HCT116 (cell line): Measurements from ENCODE around the gene LRP11. TPM values are rescaled to one million over a fixed set of nuclear protein-coding genes. Genes with fewer than 3 reads are reported as not detected.

Experiments used
- ATAC-seq: fragments of 200-7000 bp; cut with Tn5 transposase; 2 replicates; pipeline ENCODE4 v1.9.1; 2020; ENCODE audit warnings: mild to moderate bottlenecking, moderate library complexity
- BruUV-seq: library from RNA; stranded (reverse); fragments of 400-500 nt; replicated peaks from 2 replicates; lab custom pipeline; 2021; lab: Mats Ljungman, UMichigan
- CTCF ChIA-PET: fragments of 300-600 bp; sonication (Branson Sonifier 250); formaldehyde crosslinking; loops from one replicate; lab custom pipeline; 2021; ENCODE audit warnings: antibody characterized with exemption; lab: Charles Lee
- POLR2A ChIA-PET: fragments of 300-600, 350-600 bp; sonication (Branson Sonifier 250); formaldehyde crosslinking; loops from one replicate; lab custom pipeline; 2021; ENCODE audit warnings: antibody characterized with exemption; lab: Charles Lee
- RAD21 ChIA-PET, 2 experiments: fragments of 300-600 bp; sonication (Branson Sonifier 250); formaldehyde crosslinking; loops; one replicate each; lab custom pipeline; 2023; ENCODE audit warnings: low total read pairs in 2 of 2; ENCODE audit not compliant: uncharacterized antibody in 2 of 2, unreplicated experiment in 2 of 2, low non-redundant PET in 1 of 2; lab: Charles Lee
- DNase-seq: peaks from one replicate; pipeline ENCODE4 v3.0.0-alpha.2; 2010; ENCODE audit warnings: low read depth, low spot score
- H2AFZ ChIP-seq: fragments of 200-600 bp; shearing (Covaris generic), sonication (generic); 2 replicates; pipeline ENCODE4 v1.6.1; 2017; ENCODE audit warnings: low read depth, mixed run types, mixed read lengths, antibody characterized with exemption, low read length; ENCODE audit not compliant: poor library complexity, severe bottlenecking
- H3K27ac ChIP-seq: 2 replicates; pipeline ENCODE4 v1.5.1; 2012; ENCODE audit warnings: low read depth, low read length
- H3K27me3 ChIP-seq: fragments of 200-600 bp; sonication (generic); 2 replicates; pipeline ENCODE4 v1.6.1; 2016; ENCODE audit warnings: mixed run types, low read length, mixed read lengths; ENCODE audit not compliant: insufficient read depth
- H3K36me3 ChIP-seq, 2 experiments: fragments of 200-500 bp in 1 of 2; fragments of 200-600 bp in 1 of 2; sonication (Bioruptor generic) in 1 of 2; sonication (generic) in 1 of 2; 2 replicates each; pipeline versions ENCODE4 v1.5.1 to v1.6.1; 2014 to 2016; ENCODE audit warnings: low read length in 2 of 2, inconsistent platforms in 1 of 2, mixed read lengths in 1 of 2, mixed run types in 1 of 2; ENCODE audit not compliant: insufficient read depth in 2 of 2, control insufficient read depth in 1 of 2
- H3K4me1 ChIP-seq, 2 experiments: fragments of 200-600 bp in 1 of 2; sonication (generic) in 1 of 2; 2 replicates each; pipeline versions ENCODE4 v1.5.1 to v1.6.1; 2012 to 2017; ENCODE audit warnings: low read length in 2 of 2, inconsistent platforms in 1 of 2, mild to moderate bottlenecking in 1 of 2, mixed read lengths in 1 of 2, mixed run types in 1 of 2, moderate library complexity in 1 of 2; ENCODE audit not compliant: insufficient read depth in 2 of 2, control insufficient read depth in 1 of 2
- H3K4me2 ChIP-seq: fragments of 200-600 bp; sonication (generic); 2 replicates; pipeline ENCODE4 v1.6.1; 2017; ENCODE audit warnings: mixed run types, low read length, mixed read lengths
- H3K4me3 ChIP-seq, 2 experiments: fragments of 200-600 bp in 1 of 2; sonication (generic) in 1 of 2; replicated peaks in 1 of 2; 2 replicates each; pipeline ENCODE4 v1.5.1; 2011 to 2016; ENCODE audit warnings: low read length in 2 of 2, control low read depth in 1 of 2, low read depth in 1 of 2, mild to moderate bottlenecking in 1 of 2, mixed read lengths in 1 of 2, mixed run types in 1 of 2
- H3K79me2 ChIP-seq: fragments of 200-600 bp; sonication (generic); 2 replicates; pipeline ENCODE4 v1.6.1; 2017; ENCODE audit warnings: mild to moderate bottlenecking, mixed run types, low read length, moderate library complexity, mixed read lengths; ENCODE audit not compliant: insufficient read depth
- H3K9ac ChIP-seq: fragments of 200-600 bp; sonication (generic); 2 replicates; pipeline ENCODE4 v1.6.1; 2016; ENCODE audit warnings: low read length, mixed read lengths
- H3K9me2 ChIP-seq: fragments of 200-600 bp; sonication (generic), shearing (Covaris generic); 2 replicates; pipeline ENCODE4 v1.6.1; 2017; ENCODE audit warnings: mixed run types, mild to moderate bottlenecking, moderate library complexity; ENCODE audit not compliant: insufficient read depth
- H3K9me3 ChIP-seq, 2 experiments: fragments of 200-500 bp in 1 of 2; fragments of 200-600 bp in 1 of 2; sonication (Bioruptor generic) in 1 of 2; sonication (generic) in 1 of 2; 2 replicates each; pipeline ENCODE4 v1.6.1; 2014 to 2017; ENCODE audit warnings: low read length in 2 of 2, mixed read lengths in 2 of 2, inconsistent platforms in 1 of 2, low read depth in 1 of 2, mild to moderate bottlenecking in 1 of 2, mixed run types in 1 of 2, moderate library complexity in 1 of 2; ENCODE audit not compliant: control insufficient read depth in 1 of 2, insufficient read depth in 1 of 2
- H4K20me1 ChIP-seq: fragments of 200-600 bp; sonication (generic), shearing (Covaris generic); 2 replicates; pipeline ENCODE4 v1.6.1; 2017; ENCODE audit warnings: mixed run types, mild to moderate bottlenecking, moderate library complexity; ENCODE audit not compliant: insufficient read depth
- ATF3 ChIP-seq: IDR thresholded peaks from 2 replicates; pipeline ENCODE4 v1.6.1; 2012
- CTCF ChIP-seq, 3 experiments: fragments of 200-600 bp in 1 of 3; sonication (generic) in 1 of 3; IDR thresholded peaks in 2 of 3; conservative IDR thresholded peaks in 1 of 3; 2 replicates each; pipeline ENCODE4 v1.5.1; 2012 to 2017; ENCODE audit warnings: low read depth in 2 of 3, low read length in 2 of 3, antibody characterized with exemption in 1 of 3, borderline replicate concordance in 1 of 3, control low read depth in 1 of 3, mild to moderate bottlenecking in 1 of 3, mixed read lengths in 1 of 3, mixed run types in 1 of 3, moderate library complexity in 1 of 3; ENCODE audit not compliant: insufficient read depth in 1 of 3
- EGR1 ChIP-seq: IDR thresholded peaks from 2 replicates; pipeline ENCODE4 v1.6.1; 2012; ENCODE audit warnings: low read depth
- EZH2 ChIP-seq: fragments of 200-600 bp; sonication (generic); IDR thresholded peaks from 2 replicates; pipeline ENCODE4 v1.6.1; 2017; ENCODE audit warnings: antibody characterized with exemption, mixed run types
- EZH2phosphoT487 ChIP-seq: fragments of 200-600 bp; IDR thresholded peaks from 2 replicates; pipeline ENCODE4 v1.6.1; 2018; ENCODE audit warnings: antibody characterized with exemption, borderline replicate concordance
- JUND ChIP-seq: IDR thresholded peaks from 2 replicates; pipeline ENCODE4 v1.6.1; 2012
- MAX ChIP-seq: IDR thresholded peaks from 2 replicates; pipeline ENCODE4 v1.6.1; 2012
- RAD21 ChIP-seq: IDR thresholded peaks from 2 replicates; pipeline ENCODE4 v1.6.1; 2012; ENCODE audit warnings: low read depth, mild to moderate bottlenecking
- REST ChIP-seq: IDR thresholded peaks from 2 replicates; pipeline ENCODE4 v1.6.1; 2012; ENCODE audit warnings: low read depth
- SIN3A ChIP-seq: IDR thresholded peaks from 2 replicates; pipeline ENCODE4 v1.6.1; 2012; ENCODE audit warnings: low read depth
- SP1 ChIP-seq: IDR thresholded peaks from 2 replicates; pipeline ENCODE4 v1.6.1; 2012; ENCODE audit warnings: low read depth
- SRF ChIP-seq: IDR thresholded peaks from 2 replicates; pipeline ENCODE4 v1.6.1; 2012; ENCODE audit warnings: low read depth
- YY1 ChIP-seq: IDR thresholded peaks from 2 replicates; pipeline ENCODE4 v1.6.1; 2011; ENCODE audit warnings: low read length, low read depth, moderate library complexity, mild to moderate bottlenecking; ENCODE audit not compliant: insufficient replicate concordance; ENCODE audit errors: extremely low read depth
- ZBTB33 ChIP-seq: IDR thresholded peaks from 2 replicates; pipeline ENCODE4 v1.6.1; 2011; ENCODE audit warnings: mild to moderate bottlenecking, low read length, moderate library complexity; ENCODE audit not compliant: insufficient replicate concordance; ENCODE audit errors: extremely low read depth
- ZFX ChIP-seq: fragments of 450-650 bp; IDR thresholded peaks from 2 replicates; pipeline ENCODE4 v1.6.1; 2017
- ZNF274 ChIP-seq: fragments of 200-500 bp; sonication (Bioruptor generic); IDR thresholded peaks from 2 replicates; pipeline ENCODE4 v1.6.1; 2014; ENCODE audit warnings: mild to moderate bottlenecking, low read depth, low read length, inconsistent platforms
- intact Hi-C: fragments of 100-400 bp; cut with micrococcal nuclease; formaldehyde crosslinking; loops from 2 replicates; pipeline ENCODE4 v1.10.0; 2022
- total RNA-seq: library from RNA; stranded (reverse); gene quantifications from one replicate; pipeline ENCODE4 v1.2.1, GENCODE V29; 2021; ENCODE audit not compliant: unreplicated experiment

LRP11 gene
- total RNA-seq, 1 experiment from 2014 or later: 27.8 TPM

GRCh38 chr6:149895833-149896271 lies 31.7 kb upstream of the LRP11 start (continued):
- no peak for TF ChIP-seq EZH2phosphoT487
- TF ChIP-seq JUND: peak; percentile 82
- no peak for TF ChIP-seq EGR1
- TF ChIP-seq, all 23 proteins: peak for 10

GRCh38 chr6:149895048-149895590 lies 31.0 kb upstream of the LRP11 start:
- Histone ChIP-seq H3K4me2 (peak overlapping the region; percentile 90), H3K27me3 (no peaks in the 10 kb centered on the region), H3K9me3 (no peaks in the 10 kb centered on the region), H3K9me2 (no peaks in the 10 kb centered on the region), H4K20me1 (no peaks in the 10 kb centered on the region), H3K4me1 (peaks cover 45 to 55% of the 10 kb centered on the region in 2 experiments), H2AFZ (peak overlapping the region; percentile 59), H3K36me3 (no peaks in the 10 kb centered on the region), H3K79me2 (no peaks in the 10 kb centered on the region), H3K27ac (peak overlapping the region; percentile 66), H3K9ac (peak overlapping the region; percentile 47), H3K4me3 (peak overlapping the region; percentile 30 to 51)
- CTCF ChIA-PET: interaction anchor here (0.8 to 1.4 kb wide), 2 partner anchors 9 to 55 kb away, joined by 3 to 5 read pairs; no protein-coding TSS in a partner anchor
- intact Hi-C loops: loop anchor here (5.0 kb wide), 1 partner anchor 248 kb away; the partner anchor contains the start of gene KATNA1
- RAD21 ChIA-PET: no interaction called here
- ATAC-seq (peak; percentile 47), DNase-seq (no peak)
- POLR2A ChIA-PET: interaction anchor here (1.3 kb wide), 1 partner anchor 10 kb away, joined by 3 read pairs; no protein-coding TSS in a partner anchor
- no TSS peak for BruUV-seq
- TF ChIP-seq EGR1 (peak; percentile 86), MAX (no peak), SIN3A (no peak), ZNF274 (no peak), YY1 (no peak), ZFX (no peak), JUND (no peak), RAD21 (peak; percentile 55), EZH2 (no peak), SP1 (no peak), SRF (no peak), ZBTB33 (no peak), REST (no peak), CTCF (IDR thresholded peaks at IDR 0.05 in 2 of 3, conservative IDR thresholded peaks at IDR 0.05 in 1 of 3; ENCODE audit: borderline replicate concordance in 1 of 3, insufficient read depth in 1 of 3, low read depth in 2 of 3, low read length in 2 of 3) (peak in 1 of 3 experiments; percentile 23; a peak in 1 of 6 replicates), ATF3 (no peak)
